Lower leg skin (tissue), 4 donors: ENCODE measurements around the gene KCNIP2. TPM values are rescaled to one million over a fixed set of nuclear protein-coding genes. Genes with fewer than 3 reads are reported as not detected.

Experiments used
- DNase-seq, 2 donors: peaks; one replicate each; pipeline ENCODE4 v3.0.0-alpha.2; 2019; ENCODE audit warnings: low spot score in 2 of 2
- H3K4me3 ChIP-seq: fragments of 200-600 bp; sonication (generic); 2 replicates; pipeline ENCODE4 v1.5.1; 2017; ENCODE audit warnings: mild to moderate bottlenecking, low read depth; ENCODE audit not compliant: poor library complexity, severe bottlenecking
- POLR2A ChIP-seq, 2 donors: fragments of 450-650 bp; IDR thresholded peaks; one replicate each; pipeline ENCODE4 v1.6.1; 2016 to 2017; ENCODE audit warnings: antibody characterized with exemption in 2 of 2, mild to moderate bottlenecking in 1 of 2, moderate library complexity in 1 of 2
- WGBS, 2 donors: methylation state at CpG; one replicate each; pipeline ENCODE4 v1.1.5; 2018; 5-methylcytosine and 5-hydroxymethylcytosine counted together
- intact Hi-C: fragments of 100-400 bp; cut with DNase I; formaldehyde crosslinking; loops from one replicate; pipeline ENCODE4 v1.15.0; 2023; ENCODE audit warnings: low total_unique reads
- total RNA-seq, 4 donors: library from RNA; depleted of rRNA; stranded (reverse); fragments of >200 nt; gene quantifications; one replicate each; pipeline ENCODE4 v1.1.0, GENCODE V29; 2016
- TF ChIP-seq, protein P1 (sequence below), 3 donors: fragments of 450-650 bp; IDR thresholded peaks; one replicate each; pipeline ENCODE4 v1.5.1; 2016; ENCODE audit warnings: antibody characterized with exemption in 3 of 3, mild to moderate bottlenecking in 3 of 3, moderate library complexity in 2 of 3

The KCNIP2 gene
- total RNA-seq, 4 donors from 2014 or later, result 1.7 to 5.2 (median 3.1) TPM

DNA sequence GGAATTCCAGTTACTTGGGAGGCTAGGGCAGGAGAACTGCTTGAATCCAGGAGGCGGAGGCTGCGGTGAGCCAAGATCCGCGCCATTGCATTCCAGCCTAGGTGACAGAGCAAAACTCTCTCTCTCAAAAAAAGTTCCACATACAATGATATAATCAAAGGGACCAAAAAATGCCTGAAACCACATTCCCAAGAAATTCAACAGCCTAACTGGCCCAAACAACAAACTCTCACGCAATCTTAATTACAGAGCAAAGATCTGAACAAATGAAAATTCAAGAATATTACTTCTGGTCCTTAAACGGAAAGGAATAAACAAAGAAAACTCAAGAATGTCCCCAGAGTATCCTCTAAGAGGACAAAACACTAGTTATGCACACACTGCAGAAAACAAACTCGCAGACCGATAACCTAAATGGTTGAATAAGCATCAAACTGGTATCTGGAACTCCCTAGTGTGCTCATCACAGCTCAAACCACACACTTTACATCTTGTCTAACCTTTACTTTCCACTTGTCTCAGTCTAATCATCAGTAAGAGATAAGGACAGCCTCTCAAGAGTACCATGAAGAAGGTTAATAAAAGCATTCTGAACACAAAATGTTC lies 29.0 kb downstream of the KCNIP2 start:
- TF ChIP-seq POLR2A (IDR thresholded peaks at IDR 0.05), result no peak
- TF ChIP-seq, protein P1, sequence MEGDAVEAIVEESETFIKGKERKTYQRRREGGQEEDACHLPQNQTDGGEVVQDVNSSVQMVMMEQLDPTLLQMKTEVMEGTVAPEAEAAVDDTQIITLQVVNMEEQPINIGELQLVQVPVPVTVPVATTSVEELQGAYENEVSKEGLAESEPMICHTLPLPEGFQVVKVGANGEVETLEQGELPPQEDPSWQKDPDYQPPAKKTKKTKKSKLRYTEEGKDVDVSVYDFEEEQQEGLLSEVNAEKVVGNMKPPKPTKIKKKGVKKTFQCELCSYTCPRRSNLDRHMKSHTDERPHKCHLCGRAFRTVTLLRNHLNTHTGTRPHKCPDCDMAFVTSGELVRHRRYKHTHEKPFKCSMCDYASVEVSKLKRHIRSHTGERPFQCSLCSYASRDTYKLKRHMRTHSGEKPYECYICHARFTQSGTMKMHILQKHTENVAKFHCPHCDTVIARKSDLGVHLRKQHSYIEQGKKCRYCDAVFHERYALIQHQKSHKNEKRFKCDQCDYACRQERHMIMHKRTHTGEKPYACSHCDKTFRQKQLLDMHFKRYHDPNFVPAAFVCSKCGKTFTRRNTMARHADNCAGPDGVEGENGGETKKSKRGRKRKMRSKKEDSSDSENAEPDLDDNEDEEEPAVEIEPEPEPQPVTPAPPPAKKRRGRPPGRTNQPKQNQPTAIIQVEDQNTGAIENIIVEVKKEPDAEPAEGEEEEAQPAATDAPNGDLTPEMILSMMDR (IDR thresholded peaks at IDR 0.05), result no peak
- DNase-seq, result no peak
- H3K4me3 ChIP-seq, result no peak overlapping the region
- intact Hi-C loops, result no loop called here
- WGBS, 2 donors, result 59 to 68% methylated on average over 8 of the region's 8 CpGs

DNA sequence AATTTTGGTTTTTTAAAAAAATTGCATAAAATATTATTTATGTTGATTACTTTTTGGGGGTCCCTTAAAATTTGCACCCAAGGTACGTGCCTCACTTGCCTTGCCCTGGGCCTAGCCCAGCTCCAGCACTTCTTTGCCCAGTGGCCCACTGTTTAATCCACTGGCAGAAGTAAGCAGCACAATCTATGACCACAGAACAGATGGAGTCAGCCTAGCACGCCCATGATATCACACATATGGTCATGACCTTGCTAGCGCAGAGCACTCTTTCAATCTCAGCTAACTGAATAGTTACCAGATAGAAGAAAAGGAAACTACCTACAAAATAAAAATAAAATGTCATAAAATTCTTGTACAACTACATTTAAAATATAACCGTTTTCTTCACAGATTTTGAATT lies 31.0 kb downstream of the KCNIP2 start:
- intact Hi-C loops, result no loop called here
- no peak for DNase-seq
- WGBS, 2 donors, result 87 to 88% methylated on average over 4 of the region's 4 CpGs
- no peak for TF ChIP-seq POLR2A (IDR thresholded peaks at IDR 0.05)
- TF ChIP-seq, protein P1 (IDR thresholded peaks at IDR 0.05), result no peak
- H3K4me3 ChIP-seq, result no peak overlapping the region

DNA sequence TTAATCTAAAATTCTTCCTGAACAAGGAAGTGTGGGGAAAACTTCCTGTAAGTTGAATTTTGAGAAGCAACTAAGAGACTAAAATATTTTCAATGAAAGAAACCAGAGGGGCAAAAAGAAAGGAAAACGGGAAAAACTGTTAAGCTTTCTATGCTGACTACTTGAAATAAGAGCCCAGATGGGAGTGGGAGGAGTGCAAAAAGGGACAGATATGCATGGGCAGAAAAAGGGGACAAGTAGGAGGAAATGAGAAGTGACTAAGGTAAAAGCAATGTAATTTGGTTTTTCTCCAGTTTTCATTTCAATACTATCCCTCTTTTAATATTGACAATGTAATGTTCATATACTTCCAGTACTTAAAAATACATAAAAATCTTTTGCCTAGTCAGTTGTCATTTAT lies 36.4 kb downstream of the KCNIP2 start:
- TF ChIP-seq POLR2A (IDR thresholded peaks at IDR 0.05), result no peak
- TF ChIP-seq, protein P1 (IDR thresholded peaks at IDR 0.05), result no peak
- WGBS, 2 donors, result 89 to 94% methylated on average over 1 of the region's 1 CpG
- no peak for DNase-seq
- intact Hi-C loops, result no loop called here
- no peak overlapping the region for H3K4me3 ChIP-seq

DNA sequence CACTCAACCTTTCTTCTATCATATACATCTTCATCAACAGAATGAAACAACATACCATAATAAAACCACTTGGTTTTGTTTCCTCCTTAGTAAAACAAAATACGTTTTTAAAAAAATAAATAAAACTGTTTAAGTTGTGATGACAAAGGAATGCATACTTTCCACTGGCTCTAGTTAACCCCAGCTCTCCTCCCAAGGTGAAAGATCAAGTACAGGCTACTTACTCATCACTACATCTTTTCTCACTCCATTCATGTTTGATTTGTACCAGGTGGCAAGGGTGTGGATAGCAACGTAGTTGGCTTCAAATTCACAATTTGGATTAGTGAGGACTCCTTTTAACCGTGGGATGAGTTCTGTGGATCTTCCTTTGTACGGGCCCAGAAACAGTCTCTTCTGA lies 40.1 kb downstream of the KCNIP2 start:
- no peak for TF ChIP-seq POLR2A (IDR thresholded peaks at IDR 0.05)
- TF ChIP-seq, protein P1 (IDR thresholded peaks at IDR 0.05), result no peak
- H3K4me3 ChIP-seq, result no peak overlapping the region
- no peak for DNase-seq
- intact Hi-C loops, result no loop called here
- WGBS, 2 donors, result 67 to 70% methylated on average over 4 of the region's 4 CpGs

DNA sequence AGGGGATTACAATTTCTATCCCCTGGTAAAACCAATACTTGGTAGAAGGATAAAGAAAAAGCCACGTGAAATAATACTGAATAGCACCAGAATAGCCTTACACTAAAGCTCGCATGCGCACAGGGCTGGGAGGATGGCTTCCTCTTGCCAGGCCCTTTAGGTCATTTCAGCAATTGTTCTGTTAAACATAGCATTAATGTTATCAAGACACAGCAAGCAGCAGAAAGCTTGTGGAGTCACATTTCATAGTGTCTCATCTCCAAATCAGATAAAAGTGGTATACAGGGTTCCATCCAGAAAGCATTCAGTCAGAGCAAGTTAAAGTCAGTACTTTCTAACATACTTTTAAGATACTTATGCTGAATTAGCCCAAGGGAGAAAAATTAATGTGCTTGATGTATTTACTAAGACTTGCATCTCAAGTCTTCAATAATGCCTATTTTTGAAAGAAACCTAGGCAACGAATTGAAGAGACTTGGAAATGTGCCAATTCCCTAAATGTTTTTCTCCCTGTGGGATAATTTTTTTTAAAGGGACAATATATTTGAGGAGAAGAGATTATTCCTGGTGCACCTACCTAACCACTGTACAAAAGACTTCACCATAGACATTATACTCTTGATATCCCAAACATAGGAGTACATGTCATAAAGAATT lies 46.1 kb downstream of the KCNIP2 start:
- WGBS, 2 donors, result 70 to 76% methylated on average over 4 of the region's 4 CpGs
- H3K4me3 ChIP-seq, result no peak overlapping the region
- no peak for DNase-seq
- TF ChIP-seq, protein P1 (IDR thresholded peaks at IDR 0.05), result no peak
- TF ChIP-seq POLR2A (IDR thresholded peaks at IDR 0.05), result no peak
- intact Hi-C loops, result no loop called here
